HepG2 (cell line): ENCODE data around the gene MARK2. TPM values are rescaled to one million over a fixed set of nuclear protein-coding genes. Genes with fewer than 3 reads are reported as not detected.

Experiments
- ATAC-seq: fragments of 200-7000 bp; cut with Tn5 transposase; 3 replicates; pipeline ENCODE4 v1.9.1; 2020; ENCODE audit warnings: mild to moderate bottlenecking, moderate library complexity
- BruUV-seq: library from RNA; stranded (reverse); fragments of 400-500 nt; replicated peaks from 2 replicates; lab custom pipeline; 2021; lab: Mats Ljungman, UMichigan
- CTCF ChIA-PET: fragments of 300-600 bp; formaldehyde crosslinking; extraction: SDS; loops from one replicate; lab custom pipeline; 2021; ENCODE audit warnings: low total read pairs, inconsistent platforms, low intra/inter-chr PET ratio; lab: Yijun Ruan, JAX
- POLR2A ChIA-PET: fragments of 350-600 bp; sonication (Branson Sonifier 250); formaldehyde crosslinking; loops from one replicate; lab custom pipeline; 2020; ENCODE audit warnings: antibody characterized with exemption, inconsistent platforms; lab: Yijun Ruan, JAX
- DNase-seq: peaks from one replicate; pipeline ENCODE4 v3.0.0-alpha.2; 2015; ENCODE audit warnings: low spot score
- FAIRE-seq: peaks from 3 replicates; lab custom pipeline; 2011; peaks lifted over from hg19 to GRCh38; lab: Jason Lieb, UNC
- H2AFZ ChIP-seq: one replicate; pipeline ENCODE4 v1.6.1; 2011; ENCODE audit warnings: low read length, inconsistent platforms
- H3K27ac ChIP-seq: fragments of 300-600 bp; 3 replicates; pipeline ENCODE4 v1.8.0; 2011; ENCODE audit warnings: mixed run types, mild to moderate bottlenecking, mixed read lengths, low read length, inconsistent platforms; ENCODE audit not compliant: insufficient read depth; ENCODE audit errors: extremely low read length
- H3K27me3 ChIP-seq, 2 experiments: fragments of 200-600 bp in 1 of 2; 2 replicates in 1 of 2; 3 replicates in 1 of 2; pipeline versions ENCODE4 v1.6.0 to v1.8.0; 2011; ENCODE audit warnings: low read length in 2 of 2, mild to moderate bottlenecking in 2 of 2, moderate library complexity in 2 of 2, inconsistent platforms in 1 of 2; ENCODE audit not compliant: insufficient read depth in 2 of 2, control insufficient read depth in 1 of 2
- H3K36me3 ChIP-seq, 2 experiments: fragments of 200-600 bp in 1 of 2; replicated peaks in 1 of 2; 2 replicates in 1 of 2; 3 replicates in 1 of 2; pipeline versions ENCODE4 v1.5.1 to v1.8.0; 2011; ENCODE audit warnings: low read length in 2 of 2, inconsistent platforms in 1 of 2; ENCODE audit not compliant: insufficient read depth in 2 of 2, control insufficient read depth in 1 of 2
- H3K4me1 ChIP-seq: 2 replicates; pipeline ENCODE4 v1.5.1; 2012; ENCODE audit warnings: low read length, inconsistent platforms; ENCODE audit not compliant: insufficient read depth
- H3K4me2 ChIP-seq: 2 replicates; pipeline ENCODE4 v1.6.0; 2011; ENCODE audit warnings: low read depth, low read length, inconsistent platforms
- H3K4me3 ChIP-seq, 3 experiments: fragments of 200-600 bp in 1 of 3; sonication (generic), shearing (Covaris generic) in 1 of 3; replicated peaks in 1 of 3; 2 replicates each; pipeline ENCODE4 v1.5.1; 2011 to 2016; ENCODE audit warnings: low read length in 3 of 3, inconsistent platforms in 2 of 3, low read depth in 2 of 3, mild to moderate bottlenecking in 2 of 3, control low read depth in 1 of 3, mixed read lengths in 1 of 3; ENCODE audit not compliant: insufficient read depth in 1 of 3
- H3K79me2 ChIP-seq: one replicate; pipeline ENCODE4 v1.6.1; 2011; ENCODE audit warnings: low read length, inconsistent platforms; ENCODE audit not compliant: insufficient read depth
- H3K9ac ChIP-seq: 2 replicates; pipeline ENCODE4 v1.6.0; 2011; ENCODE audit warnings: mild to moderate bottlenecking, low read depth, low read length, inconsistent platforms; ENCODE audit not compliant: insufficient read depth
- H3K9me3 ChIP-seq: 2 replicates; pipeline ENCODE4 v1.5.1; 2012; ENCODE audit warnings: mild to moderate bottlenecking, low read length
- H4K20me1 ChIP-seq: 2 replicates; pipeline ENCODE4 v1.6.0; 2011; ENCODE audit warnings: inconsistent platforms, mild to moderate bottlenecking, low read length, moderate library complexity; ENCODE audit not compliant: insufficient read depth
- CHD4 ChIP-seq: fragments of 200-600 bp; sonication (generic); IDR thresholded peaks from 2 replicates; pipeline ENCODE4 v1.7.0; 2017; ENCODE audit warnings: mild to moderate bottlenecking, low read length, borderline replicate concordance
- DMAP1 ChIP-seq: IDR thresholded peaks from 2 replicates; pipeline ENCODE4 v1.6.1; 2016
- ETV5 ChIP-seq: IDR thresholded peaks from 2 replicates; pipeline ENCODE4 v1.6.1; 2018; ENCODE audit warnings: missing biosample characterization, missing genetic modification reagents, inconsistent platforms, borderline replicate concordance
- HCFC1 ChIP-seq: fragments of 150-350 bp; IDR thresholded peaks from 2 replicates; pipeline ENCODE4 v1.6.1; 2014; ENCODE audit warnings: low read depth, low read length
- KLF6 ChIP-seq: IDR thresholded peaks from 2 replicates; pipeline ENCODE4 v1.8.0; 2016; ENCODE audit warnings: missing biosample characterization, missing genetic modification reagents
- MXD3 ChIP-seq: IDR thresholded peaks from 2 replicates; pipeline ENCODE4 v1.6.1; 2016; ENCODE audit warnings: mild to moderate bottlenecking, missing biosample characterization, missing genetic modification reagents
- POLR2G ChIP-seq: fragments of 200-400 bp; formaldehyde crosslinking; IDR thresholded peaks from 2 replicates; pipeline ENCODE4 v1.6.1; 2018; ENCODE audit warnings: mild to moderate bottlenecking, low read depth, low read length, moderate library complexity
- RBAK ChIP-seq: sonication (generic); formaldehyde crosslinking; IDR thresholded peaks from 2 replicates; pipeline ENCODE4 v1.5.1; 2020; ENCODE audit warnings: mild to moderate bottlenecking, missing genetic modification reagents
- SUZ12 ChIP-seq: fragments of 150-350 bp; IDR thresholded peaks from 2 replicates; pipeline ENCODE4 v1.6.1; 2014; ENCODE audit warnings: low read depth, low read length
- ZMYM3 ChIP-seq: sonication (generic); formaldehyde crosslinking; IDR thresholded peaks from 2 replicates; pipeline ENCODE4 v1.5.1; 2020; ENCODE audit warnings: mild to moderate bottlenecking, missing genetic modification reagents
- ZNF251 ChIP-seq: sonication (generic); formaldehyde crosslinking; IDR thresholded peaks from 2 replicates; pipeline ENCODE4 v1.9.0; 2021; ENCODE audit warnings: mild to moderate bottlenecking, missing genetic modification reagents
- ZNF256 ChIP-seq: sonication (generic); formaldehyde crosslinking; conservative IDR thresholded peaks from 2 replicates; pipeline ENCODE4 v1.4.0; 2020; ENCODE audit warnings: missing genetic modification reagents
- ZNF343 ChIP-seq: sonication (generic); formaldehyde crosslinking; IDR thresholded peaks from 2 replicates; pipeline ENCODE4 v1.4.0; 2020; ENCODE audit warnings: mild to moderate bottlenecking, missing genetic modification reagents
- ZNF354B ChIP-seq: sonication (generic); formaldehyde crosslinking; IDR thresholded peaks from 2 replicates; pipeline ENCODE4 v1.8.0; 2022; ENCODE audit warnings: mild to moderate bottlenecking, missing genetic modification reagents
- ZNF382 ChIP-seq: sonication (generic); formaldehyde crosslinking; IDR thresholded peaks from 2 replicates; pipeline ENCODE4 v1.5.0; 2020; ENCODE audit warnings: missing genetic modification reagents, mild to moderate bottlenecking, borderline replicate concordance
- ZNF383 ChIP-seq: sonication (generic); formaldehyde crosslinking; IDR thresholded peaks from 2 replicates; pipeline ENCODE4 v1.4.0; 2020; ENCODE audit warnings: missing genetic modification reagents, mild to moderate bottlenecking, borderline replicate concordance
- ZNF644 ChIP-seq: IDR thresholded peaks from 2 replicates; pipeline ENCODE4 v1.6.1; 2016; ENCODE audit warnings: low read depth
- ZNF766 ChIP-seq: sonication (generic); formaldehyde crosslinking; IDR thresholded peaks from 2 replicates; pipeline ENCODE4 v1.5.0; 2020; ENCODE audit warnings: missing genetic modification reagents, borderline replicate concordance
- ZNF83 ChIP-seq: sonication (generic); formaldehyde crosslinking; IDR thresholded peaks from 2 replicates; pipeline ENCODE4 v1.4.0; 2020; ENCODE audit warnings: missing genetic modification reagents, mild to moderate bottlenecking, borderline replicate concordance
- ZNF891 ChIP-seq: sonication (generic); formaldehyde crosslinking; IDR thresholded peaks from 2 replicates; pipeline ENCODE4 v1.5.0; 2020; ENCODE audit warnings: mild to moderate bottlenecking, missing genetic modification reagents
- ZSCAN29 ChIP-seq: sonication (generic); formaldehyde crosslinking; conservative IDR thresholded peaks from 2 replicates; pipeline ENCODE4 v1.4.0; 2020; ENCODE audit warnings: mild to moderate bottlenecking, missing genetic modification reagents
- WGBS: methylation state at CpG from one replicate; pipeline ENCODE4 v1.1.6; 2017; ENCODE audit warnings: low lambda C conversion rate; 5-methylcytosine and 5-hydroxymethylcytosine counted together
- in situ Hi-C: cut with HindIII; loops from 2 replicates; pipeline ENCODE4 v1.10.0; 2017; ENCODE audit warnings: low pct_unique_long_range_greater_than_20kb; ENCODE audit not compliant: extremely low pct_ligation_motif_present
- intact Hi-C: fragments of 100-400 bp; cut with micrococcal nuclease; formaldehyde crosslinking; loops from one replicate; pipeline ENCODE4 v1.10.0; 2022; ENCODE audit not compliant: unreplicated experiment
- polyA plus RNA-seq, 8 experiments: library from polyadenylated mRNA; depleted of rRNA in 3 of 8; stranded (reverse) in 7 of 8; unstranded in 1 of 8; fragments of >200 nt; fragmentation: Illumina TruSeq in 4 of 8; extraction: Trizol in 4 of 8; gene quantifications; 2 replicates each; pipeline versions ENCODE4 v1.2.1 to v1.2.3, GENCODE V29; 2011 to 2016; ENCODE audit warnings: low read depth in 4 of 8, missing spikeins in 1 of 8, mixed read lengths in 1 of 8; ENCODE audit not compliant: insufficient read depth in 1 of 8
- total RNA-seq, 5 experiments: library from RNA; depleted of rRNA; stranded (reverse); fragments of >200 nt; fragmentation: Illumina TruSeq; extraction: Trizol; gene quantifications; 2 replicates each; pipeline ENCODE4 v1.2.3, GENCODE V29; 2016; ENCODE audit warnings: low read depth in 1 of 5
- TF ChIP-seq, protein P1 (sequence below): fragments of 450-650 bp; IDR thresholded peaks from 2 replicates; pipeline ENCODE4 v1.6.1; 2017
- TF ChIP-seq, protein P2 (sequence below): IDR thresholded peaks from 2 replicates; pipeline ENCODE4 v1.6.1; 2016; ENCODE audit warnings: missing compliant biosample characterization, missing genetic modification reagents, borderline replicate concordance

Gene MARK2
- total and polyA plus RNA-seq, 2 of the 13 experiments (the other 11 are each of a cell fraction or from before 2014, with no cell fraction given): 13.5 to 13.9 TPM

- Histone ChIP-seq H2AFZ (peak overlapping the region; percentile 83), H3K27ac (peak overlapping the region; percentile 46), H3K79me2 (peaks cover 24% of the 10 kb centered on the region), H3K4me1 (peaks cover 41% of the 10 kb centered on the region), H3K9ac (peak overlapping the region; percentile 50), H3K36me3 (no peaks in the 10 kb centered on the region), H3K27me3 (no peaks in the 10 kb centered on the region; a peak in 1 of 5 replicates), H4K20me1 (no peaks in the 10 kb centered on the region), H3K9me3 (no peaks in the 10 kb centered on the region), H3K4me3 (peak overlapping the region; percentile 65 to 82 (median 66)), H3K4me2 (peak overlapping the region; percentile 93)
- in situ Hi-C loops: no loop called here
- ATAC-seq (peak; percentile 59), FAIRE-seq (peak; percentile 39), DNase-seq (no peak)
- 9% methylated on average over 29 of the region's 30 CpGs for WGBS
- ChIA-PET CTCF (no interaction called here), POLR2A (no interaction called here)
- no TSS peak for BruUV-seq
- intact Hi-C loops: loop anchor here (2.0 kb wide), 1 partner anchor 21 kb away; the partner anchor contains the start of gene RCOR2
- TF ChIP-seq ETV5 (peak; percentile 11; the same call in 1 of the 2 replicates), ZNF382 (CRISPR knock-in tag) (no peak), RBAK (CRISPR knock-in tag) (no peak), DMAP1 (peak; percentile 68), ZNF891 (CRISPR knock-in tag) (no peak), ZSCAN29 (CRISPR knock-in tag) (no peak), ZNF343 (CRISPR knock-in tag) (no peak), ZNF766 (CRISPR knock-in tag) (0 out of 2 replicates have a peak, but pooled peaks have one; percentile 9), KLF6 (CRISPR knock-in tag) (0 out of 2 replicates have a peak, but pooled peaks have one; percentile 8), POLR2G (no peak), HCFC1 (no peak), ZNF256 (CRISPR knock-in tag) (no peak), ZNF644 (no peak), ZNF383 (CRISPR knock-in tag) (no peak), CHD4 (no peak), ZMYM3 (CRISPR knock-in tag) (peak; percentile 79), ZNF251 (no peak), MXD3 (no peak), ZNF354B (CRISPR knock-in tag) (no peak), ZNF83 (no peak), SUZ12 (no peak)
- TF ChIP-seq, protein P1, sequence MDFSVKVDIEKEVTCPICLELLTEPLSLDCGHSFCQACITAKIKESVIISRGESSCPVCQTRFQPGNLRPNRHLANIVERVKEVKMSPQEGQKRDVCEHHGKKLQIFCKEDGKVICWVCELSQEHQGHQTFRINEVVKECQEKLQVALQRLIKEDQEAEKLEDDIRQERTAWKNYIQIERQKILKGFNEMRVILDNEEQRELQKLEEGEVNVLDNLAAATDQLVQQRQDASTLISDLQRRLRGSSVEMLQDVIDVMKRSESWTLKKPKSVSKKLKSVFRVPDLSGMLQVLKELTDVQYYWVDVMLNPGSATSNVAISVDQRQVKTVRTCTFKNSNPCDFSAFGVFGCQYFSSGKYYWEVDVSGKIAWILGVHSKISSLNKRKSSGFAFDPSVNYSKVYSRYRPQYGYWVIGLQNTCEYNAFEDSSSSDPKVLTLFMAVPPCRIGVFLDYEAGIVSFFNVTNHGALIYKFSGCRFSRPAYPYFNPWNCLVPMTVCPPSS: no peak
- TF ChIP-seq, protein P2, sequence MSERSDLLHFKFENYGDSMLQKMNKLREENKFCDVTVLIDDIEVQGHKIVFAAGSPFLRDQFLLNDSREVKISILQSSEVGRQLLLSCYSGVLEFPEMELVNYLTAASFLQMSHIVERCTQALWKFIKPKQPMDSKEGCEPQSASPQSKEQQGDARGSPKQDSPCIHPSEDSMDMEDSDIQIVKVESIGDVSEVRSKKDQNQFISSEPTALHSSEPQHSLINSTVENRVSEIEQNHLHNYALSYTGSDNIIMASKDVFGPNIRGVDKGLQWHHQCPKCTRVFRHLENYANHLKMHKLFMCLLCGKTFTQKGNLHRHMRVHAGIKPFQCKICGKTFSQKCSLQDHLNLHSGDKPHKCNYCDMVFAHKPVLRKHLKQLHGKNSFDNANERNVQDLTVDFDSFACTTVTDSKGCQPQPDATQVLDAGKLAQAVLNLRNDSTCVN: no peak
Observed at GRCh38 chr11:63937713-63938478, 99.0 kb downstream of the MARK2 start.
